Stimulated activated CD4-positive, alpha-beta T cell treated with anti-CD3 and anti-CD28 coated beads, Interleukin-1b, Interleukin-23, amount 100 ng/mL, for 1 hour (primary cell): ENCODE results near the gene CRHBP.
"Not testable (repeated sequence)": the region's sequence is repeated elsewhere in the genome, so short reads cannot be mapped to it uniquely, and the experiment has no call there.

Experiments used
- DNase-seq, 2 donors: peaks; one replicate each; pipeline ENCODE4 v3.0.0-alpha.2; 2020; ENCODE audit warnings: low read depth in 2 of 2

The CRHBP gene, protein sequence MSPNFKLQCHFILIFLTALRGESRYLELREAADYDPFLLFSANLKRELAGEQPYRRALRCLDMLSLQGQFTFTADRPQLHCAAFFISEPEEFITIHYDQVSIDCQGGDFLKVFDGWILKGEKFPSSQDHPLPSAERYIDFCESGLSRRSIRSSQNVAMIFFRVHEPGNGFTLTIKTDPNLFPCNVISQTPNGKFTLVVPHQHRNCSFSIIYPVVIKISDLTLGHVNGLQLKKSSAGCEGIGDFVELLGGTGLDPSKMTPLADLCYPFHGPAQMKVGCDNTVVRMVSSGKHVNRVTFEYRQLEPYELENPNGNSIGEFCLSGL

DNA sequence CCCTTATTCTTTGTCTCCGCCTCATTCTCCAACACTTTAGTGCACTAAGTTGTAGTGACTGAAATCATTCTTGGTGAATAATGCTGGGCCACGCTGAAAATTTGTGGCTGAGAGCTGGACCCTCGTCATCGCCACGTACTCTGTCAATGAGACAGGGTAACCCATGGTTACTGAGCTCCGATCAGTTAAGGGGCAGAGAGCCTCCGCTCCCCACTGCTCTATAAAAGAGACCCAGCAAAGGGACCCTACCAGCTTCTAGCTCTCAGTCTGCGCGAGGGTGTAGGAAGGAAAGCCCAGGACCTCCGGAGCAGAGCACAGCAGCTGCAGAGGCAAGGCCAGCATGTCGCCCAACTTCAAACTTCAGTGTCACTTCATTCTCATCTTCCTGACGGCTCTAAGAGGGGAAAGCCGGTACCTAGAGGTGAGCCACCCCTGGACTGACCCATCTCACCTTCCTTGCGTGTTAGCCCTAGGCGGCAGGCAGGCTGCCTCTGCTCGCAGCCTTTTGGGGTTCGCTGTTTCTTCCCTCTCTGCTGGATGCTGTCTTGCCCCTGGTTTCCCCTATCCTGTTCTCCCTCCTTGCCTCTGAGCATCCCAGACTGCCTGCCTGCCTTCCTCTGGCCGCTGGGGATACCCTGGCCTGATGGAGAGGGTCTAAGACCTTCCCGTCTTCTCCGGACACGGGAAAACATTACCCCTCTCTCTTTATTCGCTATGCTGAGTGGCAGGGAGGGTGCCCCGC is at the start of gene CRHBP:
TSS of gene CRHBP (plus strand) at position 251 of the 742 bp plus-strand sequence. CDS start at position 341, 90 bp downstream.
- DNase-seq, result no peak

DNA sequence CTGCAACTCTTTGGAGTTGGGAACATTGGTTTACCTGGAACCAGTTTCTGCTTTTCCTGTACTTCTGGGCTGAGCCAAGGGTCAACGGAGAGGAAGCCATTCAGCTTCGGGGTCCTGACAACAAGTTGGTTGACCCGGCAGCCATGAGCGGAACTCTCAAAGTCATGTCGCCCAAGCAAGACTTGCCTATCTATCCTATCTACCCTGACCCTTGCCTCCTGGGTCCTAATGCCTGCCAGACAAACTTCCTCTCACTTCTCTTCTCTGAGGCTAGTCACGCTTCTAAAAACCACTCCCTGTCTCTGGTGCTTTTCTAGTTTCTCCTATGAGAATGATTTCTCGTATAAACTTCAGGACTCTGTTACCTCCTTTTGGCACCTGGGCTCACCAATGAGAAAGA is 44.7 kb upstream of the CRHBP start:
- no peak for DNase-seq

DNA sequence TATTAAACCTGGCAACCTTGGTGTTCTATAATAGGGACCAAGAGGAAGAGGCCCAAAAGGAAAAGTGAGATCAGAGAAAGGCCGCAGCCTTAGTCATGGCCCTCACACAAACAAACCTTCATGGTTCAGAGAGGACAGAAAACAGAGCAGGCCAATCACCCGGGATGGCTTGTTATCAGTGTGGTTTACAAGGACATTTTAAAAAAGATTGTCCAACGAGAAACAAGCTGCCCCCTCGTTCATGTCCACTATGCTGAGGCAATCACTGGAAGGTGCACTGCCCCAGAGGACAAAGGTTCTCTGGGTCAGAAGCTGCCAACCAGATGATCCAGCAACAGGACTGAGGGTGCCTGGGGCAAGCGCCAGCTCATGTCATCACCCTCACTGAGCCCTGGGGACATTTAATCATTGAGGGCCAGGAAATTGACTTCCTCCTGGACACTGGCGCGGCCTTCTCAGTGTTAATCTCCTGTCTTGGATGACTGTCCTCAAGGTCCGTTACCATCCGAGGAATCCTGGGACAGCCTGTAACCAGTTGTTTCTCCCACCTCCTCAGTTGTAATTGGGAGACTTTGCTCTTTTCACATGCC is 42.4 kb upstream of the CRHBP start:
- not testable (repeated sequence) for DNase-seq

DNA sequence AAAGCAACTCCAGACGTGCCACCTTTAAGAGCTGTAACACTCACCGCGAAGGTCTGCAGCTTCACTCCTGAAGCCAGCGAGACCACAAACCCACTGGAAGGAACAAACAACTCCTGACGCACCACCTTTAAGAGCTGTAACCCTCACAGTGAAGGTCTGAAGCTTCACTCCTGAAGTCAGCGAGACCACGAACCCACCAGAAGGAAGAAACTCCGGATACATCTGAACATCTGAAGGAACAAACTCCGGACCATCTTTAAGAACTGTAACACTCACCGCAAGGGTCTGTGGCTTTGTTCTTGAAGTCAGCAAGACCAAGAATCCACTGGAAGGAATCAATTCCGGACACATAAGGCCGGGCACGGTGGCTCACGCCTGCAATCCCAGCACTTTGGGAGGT is 38.2 kb upstream of the CRHBP start:
- DNase-seq, result not testable (repeated sequence)

DNA sequence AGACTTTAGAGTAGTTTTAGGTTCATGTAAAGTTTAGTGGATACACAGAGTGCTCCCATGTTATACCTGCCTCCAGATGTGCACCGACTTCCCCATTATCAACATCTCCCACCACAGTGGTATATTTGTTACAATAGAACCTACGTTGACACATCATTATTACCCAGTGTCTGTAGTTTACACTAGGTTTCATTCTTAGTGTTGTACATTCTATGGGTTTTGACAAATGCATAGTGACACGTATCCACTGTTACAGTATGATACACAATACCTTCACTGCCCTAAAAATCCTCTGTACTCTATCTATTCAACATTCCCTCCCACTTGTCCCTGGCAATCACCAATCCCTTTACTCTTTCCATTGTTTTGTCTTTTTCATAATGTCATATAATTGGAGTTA is 34.3 kb upstream of the CRHBP start:
- DNase-seq, result no peak

DNA sequence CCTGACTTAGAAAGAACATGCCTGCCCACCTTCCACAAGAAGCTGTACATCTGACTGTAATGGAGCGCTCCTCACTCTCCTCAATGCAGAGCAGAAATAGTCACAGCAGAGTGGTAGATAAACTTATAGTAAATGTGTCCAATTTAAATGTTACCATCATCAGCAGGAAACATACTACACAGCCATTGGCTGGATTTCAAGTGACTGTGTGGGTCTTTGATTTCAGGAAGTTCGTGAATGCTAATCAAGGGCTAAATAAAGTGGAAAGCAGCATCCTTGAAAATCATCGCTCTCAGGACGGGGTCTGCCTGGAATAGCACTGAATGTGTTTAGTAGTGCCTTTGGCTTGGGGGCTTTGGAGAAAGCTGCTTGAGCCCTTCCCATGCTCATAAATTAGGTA is 32.4 kb upstream of the CRHBP start:
- no peak for DNase-seq

DNA sequence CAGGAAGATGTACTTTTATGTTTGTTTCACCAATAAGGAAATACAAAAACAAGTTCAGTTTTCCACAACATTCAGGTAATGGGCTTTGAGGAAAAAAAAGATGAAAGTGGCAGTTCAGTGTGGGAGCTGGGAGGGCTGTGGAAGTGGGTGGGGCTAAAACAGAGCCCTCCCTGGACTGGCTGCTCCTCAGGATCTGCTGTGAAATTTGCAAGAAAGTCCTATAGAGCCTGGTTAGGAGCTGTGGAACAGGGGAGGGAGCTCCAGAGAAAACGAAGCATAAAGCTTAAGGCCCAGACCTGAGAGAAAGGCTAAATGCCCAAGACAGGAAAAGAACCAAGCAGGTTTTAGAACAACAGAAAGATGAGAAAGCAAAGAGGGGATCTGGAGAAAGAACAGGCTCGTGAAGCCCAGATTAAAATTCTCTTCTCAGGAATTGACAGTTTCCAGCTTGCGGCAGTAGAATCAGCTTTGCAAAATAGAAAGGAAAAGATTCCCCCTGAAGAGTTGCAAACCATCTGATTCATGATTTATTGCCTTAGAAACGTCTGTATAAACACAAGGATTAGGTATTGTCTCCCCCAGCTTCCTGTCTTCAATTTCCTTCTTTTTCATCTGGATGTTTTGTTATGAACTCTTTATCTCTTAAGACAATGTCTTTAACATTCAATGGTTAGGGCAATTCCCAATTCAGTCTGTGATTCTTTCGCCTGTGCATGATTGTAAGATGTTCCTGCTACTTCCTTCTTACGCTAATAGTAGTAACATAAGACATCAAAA is 26.3 kb upstream of the CRHBP start:
- DNase-seq, result no peak

DNA sequence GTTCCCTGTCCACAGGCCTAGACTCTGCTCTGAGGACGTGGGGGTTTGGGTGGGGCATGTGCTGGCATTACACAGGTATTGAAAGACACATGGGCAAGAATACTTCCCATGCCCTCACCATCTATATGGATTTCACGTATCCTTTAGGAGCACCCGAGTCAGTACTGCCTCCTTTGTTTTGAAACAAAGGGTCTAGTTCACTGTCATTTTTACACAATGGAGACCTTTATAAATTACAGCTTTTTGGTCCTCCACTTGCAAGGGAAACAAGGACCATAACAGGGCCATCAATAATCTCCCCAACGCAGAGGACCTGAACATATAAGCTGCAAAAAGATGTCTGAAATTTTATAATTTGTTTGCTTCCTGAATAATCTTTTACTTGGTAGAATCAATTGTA is 24.9 kb upstream of the CRHBP start:
- no peak for DNase-seq

DNA sequence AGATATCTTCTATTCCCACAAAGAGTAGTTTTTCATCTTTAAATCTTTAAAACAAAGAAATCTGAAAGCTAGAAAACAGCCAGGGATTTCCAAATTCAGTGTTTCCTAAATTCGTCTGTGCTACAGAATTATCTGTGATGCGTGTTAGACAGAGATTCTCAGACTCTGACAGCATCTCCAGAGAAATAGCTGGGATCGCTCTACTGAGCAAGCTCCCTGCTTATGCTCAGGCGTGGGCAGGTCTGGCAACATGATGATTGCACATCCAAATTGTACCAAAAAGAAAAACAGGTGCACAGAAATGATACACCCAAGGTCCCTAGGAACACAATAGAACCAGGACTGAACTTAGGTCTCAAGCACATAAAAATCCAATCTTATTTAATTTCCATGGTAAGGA is 22.8 kb upstream of the CRHBP start:
- no peak for DNase-seq

DNA sequence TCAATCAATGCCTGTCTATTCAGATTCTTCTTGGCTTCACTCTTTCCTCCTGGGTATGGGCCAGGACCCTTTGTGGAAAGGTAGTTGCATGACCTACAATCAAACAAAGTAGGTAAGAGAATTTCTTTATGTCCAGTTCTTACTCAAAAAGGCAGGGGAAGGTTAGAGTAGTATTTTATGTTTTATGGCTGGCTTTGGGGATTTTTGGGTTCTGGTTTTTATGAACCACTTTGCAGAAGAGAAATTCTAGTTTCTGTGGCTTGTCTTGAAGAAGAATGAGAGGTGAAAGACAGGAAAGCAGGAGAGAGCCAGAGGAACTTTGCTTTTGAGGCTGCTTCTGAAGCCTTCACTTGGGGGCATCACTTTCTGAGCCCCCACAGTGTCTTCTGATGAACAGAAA is 14.7 kb upstream of the CRHBP start:
- DNase-seq, result no peak

DNA sequence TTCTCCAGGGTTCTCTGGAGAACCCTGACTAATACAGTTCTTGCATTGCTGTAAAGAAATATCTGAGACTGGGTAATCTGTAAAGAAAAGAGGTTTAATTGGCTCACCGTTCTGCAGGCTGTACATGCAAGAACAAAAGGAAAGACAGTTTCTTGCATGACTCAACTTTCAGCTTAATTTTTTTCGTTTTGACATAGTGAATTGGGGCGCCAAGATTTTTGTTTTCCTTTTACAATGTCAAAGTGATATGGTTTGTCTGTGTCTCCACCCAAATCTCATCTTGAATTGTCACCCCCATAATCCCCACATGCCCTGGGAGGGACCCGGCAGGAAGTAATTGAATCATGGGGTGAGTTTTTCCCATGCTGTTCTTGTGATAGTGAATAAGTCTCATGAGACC is 11.8 kb upstream of the CRHBP start:
- no peak for DNase-seq

DNA sequence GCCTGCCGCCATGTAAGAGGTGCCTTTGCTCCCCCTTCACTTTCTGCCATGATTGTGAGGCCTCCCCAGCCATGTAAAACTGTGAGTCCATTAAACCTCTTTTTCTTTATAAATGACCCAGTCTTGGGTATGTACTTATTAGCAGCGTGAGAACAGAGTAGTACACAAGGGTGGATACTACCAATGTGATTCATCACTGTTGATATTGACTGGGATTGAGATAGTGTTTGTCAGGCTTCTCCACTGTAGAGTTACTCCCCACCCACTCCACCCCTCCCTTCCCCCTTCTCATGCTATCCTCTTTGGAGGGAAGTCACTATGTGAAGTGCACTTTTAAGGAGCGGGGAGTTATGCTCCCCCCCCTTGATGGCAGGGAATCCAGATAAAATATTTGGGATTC is 11.4 kb upstream of the CRHBP start:
- no peak for DNase-seq

DNA sequence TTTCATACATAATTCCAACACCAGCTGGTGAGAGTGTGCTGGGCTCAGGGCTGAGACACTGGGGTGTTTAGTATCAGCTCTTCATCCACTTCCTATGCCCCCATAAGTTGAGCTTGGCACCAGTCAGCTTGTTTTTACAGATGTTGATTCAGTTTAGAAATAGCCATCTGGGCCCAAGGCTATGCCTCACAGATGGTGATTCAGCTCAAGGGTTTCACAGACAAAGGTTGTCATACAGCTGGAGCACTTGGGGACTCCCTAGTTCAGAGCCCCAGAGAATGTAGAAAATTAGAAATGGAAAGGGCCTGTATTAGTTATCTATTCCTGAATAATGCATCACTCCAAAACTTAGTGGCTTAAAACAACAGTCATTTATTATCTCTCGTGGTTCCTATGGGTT is 10.3 kb upstream of the CRHBP start:
- no peak for DNase-seq

DNA sequence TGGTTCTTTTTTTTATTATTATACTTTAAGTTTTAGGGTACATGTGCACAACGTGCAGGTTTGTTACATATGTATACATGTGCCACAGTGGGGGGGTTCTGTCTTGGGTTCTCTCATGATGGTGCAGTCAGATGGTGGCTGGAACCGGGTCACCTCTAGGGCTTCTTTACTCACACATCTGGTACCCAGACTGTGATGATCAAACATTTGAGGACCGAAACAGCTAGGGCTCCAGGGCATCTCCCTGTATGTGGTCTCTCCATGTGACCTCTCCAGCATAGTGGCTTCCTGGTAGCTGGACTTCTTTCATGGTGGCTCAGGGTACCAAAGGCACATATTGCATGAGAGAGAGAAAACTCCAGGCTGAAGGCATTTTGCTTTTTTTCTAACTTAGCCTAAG is 9.8 kb upstream of the CRHBP start:
- DNase-seq, result no peak

DNA sequence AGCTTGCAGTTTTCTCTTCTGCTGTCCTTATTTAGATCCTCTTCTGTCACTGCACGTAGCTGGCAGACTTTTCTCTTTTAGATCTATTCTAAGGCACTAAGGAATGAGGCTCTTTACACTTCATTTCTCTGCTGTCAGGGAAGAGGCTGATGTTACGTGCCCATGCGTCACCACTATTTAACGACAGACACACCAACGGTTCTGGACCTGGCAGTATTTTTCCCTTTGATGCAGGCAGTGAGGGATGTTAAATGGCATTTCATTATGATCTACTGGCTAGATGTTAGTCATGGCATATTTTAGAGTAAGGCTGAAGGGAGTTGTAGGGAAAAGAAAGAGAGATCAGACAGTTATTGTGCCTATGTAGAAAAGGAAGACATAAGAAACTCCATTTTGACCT is 8.2 kb upstream of the CRHBP start:
- no peak for DNase-seq

DNA sequence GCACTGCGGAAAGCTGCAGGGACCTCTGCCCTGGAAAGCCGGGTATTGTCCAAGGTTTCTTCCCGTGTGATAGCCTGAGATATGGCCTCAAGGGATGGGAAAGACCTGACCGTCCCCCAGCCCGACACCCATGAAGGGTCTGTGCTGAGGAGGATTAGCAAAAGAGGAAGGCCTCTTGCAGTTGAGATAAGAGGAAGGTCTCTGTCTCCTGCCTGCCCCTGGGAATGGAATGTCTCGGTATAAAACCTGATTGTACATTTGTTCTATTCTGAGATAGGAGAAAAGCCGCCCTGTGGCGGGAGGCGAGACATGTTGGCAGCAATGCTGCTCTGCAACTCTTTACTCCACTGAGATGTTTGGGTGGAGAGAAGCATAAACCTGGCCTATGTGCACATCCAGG is 7.6 kb upstream of the CRHBP start:
- DNase-seq, result not testable (repeated sequence)

DNA sequence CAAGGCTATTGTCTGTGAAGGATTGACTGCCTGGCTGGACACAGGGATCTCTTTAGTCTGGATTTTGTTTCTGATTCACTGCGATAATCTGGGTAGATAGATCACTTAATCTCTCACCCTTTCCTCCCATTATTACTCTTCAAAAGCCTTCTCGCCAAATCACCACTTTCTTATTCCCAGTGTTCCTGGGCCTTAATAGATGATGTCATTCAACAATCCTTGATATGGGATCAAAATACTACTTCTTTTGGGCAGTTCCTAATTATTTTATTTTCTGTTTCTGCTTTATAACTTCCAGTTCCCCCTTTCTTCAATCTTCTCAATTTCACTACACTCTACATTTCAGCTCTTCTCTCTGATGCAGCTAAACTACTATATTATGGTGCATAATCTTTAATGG is 6.8 kb upstream of the CRHBP start:
- no peak for DNase-seq

DNA sequence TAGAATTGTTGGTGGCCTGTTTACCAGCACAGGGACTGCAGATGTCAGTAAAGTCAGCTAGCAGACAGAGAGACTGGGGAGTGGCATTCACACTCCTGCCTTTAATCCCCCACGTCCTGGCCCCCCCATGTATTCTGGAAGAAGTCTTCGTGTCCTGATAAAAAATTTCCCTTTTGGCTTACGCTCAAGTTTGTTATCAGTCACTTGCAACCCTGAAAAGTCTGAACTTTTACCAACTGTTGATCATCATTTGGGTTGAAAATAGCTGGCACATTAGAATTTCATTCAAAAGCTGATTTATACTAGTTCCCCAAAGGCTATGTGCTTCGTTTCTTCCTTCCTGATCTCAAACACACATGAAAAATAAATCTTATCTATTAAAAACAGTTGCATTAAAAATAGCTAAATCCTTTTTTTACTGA is 5.8 kb upstream of the CRHBP start:
- DNase-seq, result no peak

DNA sequence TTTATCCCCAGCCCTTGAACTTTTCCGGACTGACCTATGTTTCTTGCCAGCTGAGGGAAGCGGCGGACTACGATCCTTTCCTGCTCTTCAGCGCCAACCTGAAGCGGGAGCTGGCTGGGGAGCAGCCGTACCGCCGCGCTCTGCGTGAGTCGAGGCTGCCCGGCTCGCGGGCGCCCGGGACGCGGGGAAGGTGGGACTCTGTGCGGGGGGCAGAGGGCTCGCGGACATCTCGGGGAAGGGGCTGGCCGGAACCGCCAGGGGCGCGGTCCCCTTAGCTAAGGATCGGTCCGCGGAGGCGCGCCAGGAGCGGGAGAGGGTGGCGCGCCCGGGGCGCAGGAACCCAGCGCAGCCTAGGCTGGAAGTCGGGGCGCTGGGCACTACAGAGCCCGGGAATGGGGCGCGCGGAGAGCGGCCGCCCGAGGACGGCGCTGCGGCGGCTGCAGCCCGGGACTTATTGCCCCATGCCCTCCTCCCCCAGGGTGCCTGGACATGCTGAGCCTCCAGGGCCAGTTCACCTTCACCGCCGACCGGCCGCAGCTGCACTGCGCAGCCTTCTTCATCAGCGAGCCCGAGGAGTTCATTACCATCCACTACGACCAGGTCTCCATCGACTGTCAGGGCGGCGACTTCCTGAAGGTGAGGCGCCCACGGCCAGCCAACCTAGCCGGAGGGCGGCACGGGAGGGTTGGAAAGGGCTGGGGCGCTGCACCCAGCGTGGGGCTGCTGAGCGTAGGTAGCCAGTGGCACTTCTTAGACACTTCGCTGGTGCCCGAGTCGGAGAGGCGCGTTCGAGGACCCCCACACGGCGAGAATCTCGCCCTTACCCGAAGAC is 922 bp downstream of the CRHBP start:
- no peak for DNase-seq

DNA sequence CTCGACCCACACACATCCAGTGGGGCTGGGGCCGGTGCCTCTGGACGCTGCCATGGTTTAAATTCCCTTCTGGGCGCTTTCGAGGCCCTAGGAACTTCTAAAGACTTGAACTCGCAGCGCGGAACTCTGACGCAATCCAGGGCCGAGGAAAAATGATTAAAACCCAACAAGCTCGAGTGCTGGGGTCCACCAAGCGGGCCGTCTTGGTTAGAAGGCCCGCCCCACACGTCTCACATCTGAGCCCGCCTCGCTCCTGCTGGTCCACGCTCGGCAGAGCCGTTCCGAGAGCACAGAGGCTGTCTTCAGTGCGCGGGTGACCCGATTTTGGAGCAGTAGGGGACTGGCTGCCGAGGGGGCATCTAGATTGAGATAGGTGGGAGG is 1.5 kb downstream of the CRHBP start:
- no peak for DNase-seq

DNA sequence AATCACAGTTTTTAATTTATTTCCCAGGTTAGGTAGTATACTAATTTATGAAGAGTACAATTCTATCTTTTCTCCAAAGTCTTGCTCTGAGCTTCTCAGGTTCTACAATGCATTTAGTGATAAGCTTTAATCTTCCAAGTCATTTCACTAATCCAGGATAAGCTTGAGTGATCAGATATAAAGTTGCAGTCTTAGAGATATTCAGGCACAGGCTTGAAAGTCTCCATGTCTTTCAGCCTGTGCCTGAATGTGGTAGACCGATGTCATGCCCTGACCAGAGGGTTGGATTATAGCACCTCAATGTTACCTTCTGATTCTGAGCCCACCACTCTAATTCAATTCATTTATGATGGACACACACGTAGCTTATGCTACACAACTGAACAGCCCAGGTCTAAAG is 3.2 kb downstream of the CRHBP start:
- DNase-seq, result no peak
